ENCODE results near the gene MRPS15.

DNA sequence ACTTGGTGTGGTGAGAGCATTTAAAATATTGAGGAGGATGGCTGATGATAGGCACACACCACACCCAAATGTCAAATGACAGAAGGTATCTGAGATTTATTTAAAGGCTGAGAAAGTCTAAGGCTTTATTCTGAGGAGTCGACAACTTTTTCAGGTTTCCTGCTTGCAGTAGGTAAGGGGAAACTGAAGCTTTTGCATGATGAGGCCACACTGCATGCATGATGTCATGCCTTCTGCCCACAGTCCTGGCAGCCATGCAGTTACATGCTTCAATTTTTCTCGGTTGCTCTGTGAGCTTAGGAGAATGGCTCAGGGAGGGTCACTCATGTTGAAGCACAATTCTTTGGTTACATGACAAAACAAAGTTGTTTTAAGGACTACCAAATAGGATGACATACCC, 20.9 kb downstream of the MRPS15 start:
- TF ChIP-seq CSDC2 (CRISPR knock-in tag; IDR thresholded peaks at IDR 0.05) (no peak), ZFP30 (CRISPR knock-in tag; IDR thresholded peaks at IDR 0.05) (no peak), RARB (CRISPR knock-in tag; IDR thresholded peaks at IDR 0.05) (no peak), ZNF565 (CRISPR knock-in tag; conservative IDR thresholded peaks at IDR 0.05; ENCODE audit: low read depth) (no peak), ZNF70 (CRISPR knock-in tag; IDR thresholded peaks at IDR 0.05) (no peak), ZC3H10 (CRISPR knock-in tag; IDR thresholded peaks at IDR 0.05) (no peak), OSR1 (CRISPR knock-in tag; IDR thresholded peaks at IDR 0.05) (no peak), SNAI2 (CRISPR knock-in tag; IDR thresholded peaks at IDR 0.05) (no peak), PPARA (CRISPR knock-in tag; IDR thresholded peaks at IDR 0.05; ENCODE audit: borderline replicate concordance) (no peak)
- TF ChIP-seq, protein P1, sequence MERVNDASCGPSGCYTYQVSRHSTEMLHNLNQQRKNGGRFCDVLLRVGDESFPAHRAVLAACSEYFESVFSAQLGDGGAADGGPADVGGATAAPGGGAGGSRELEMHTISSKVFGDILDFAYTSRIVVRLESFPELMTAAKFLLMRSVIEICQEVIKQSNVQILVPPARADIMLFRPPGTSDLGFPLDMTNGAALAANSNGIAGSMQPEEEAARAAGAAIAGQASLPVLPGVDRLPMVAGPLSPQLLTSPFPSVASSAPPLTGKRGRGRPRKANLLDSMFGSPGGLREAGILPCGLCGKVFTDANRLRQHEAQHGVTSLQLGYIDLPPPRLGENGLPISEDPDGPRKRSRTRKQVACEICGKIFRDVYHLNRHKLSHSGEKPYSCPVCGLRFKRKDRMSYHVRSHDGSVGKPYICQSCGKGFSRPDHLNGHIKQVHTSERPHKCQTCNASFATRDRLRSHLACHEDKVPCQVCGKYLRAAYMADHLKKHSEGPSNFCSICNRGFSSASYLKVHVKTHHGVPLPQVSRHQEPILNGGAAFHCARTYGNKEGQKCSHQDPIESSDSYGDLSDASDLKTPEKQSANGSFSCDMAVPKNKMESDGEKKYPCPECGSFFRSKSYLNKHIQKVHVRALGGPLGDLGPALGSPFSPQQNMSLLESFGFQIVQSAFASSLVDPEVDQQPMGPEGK (CRISPR knock-in tag; IDR thresholded peaks at IDR 0.05; ENCODE audit: borderline replicate concordance): no peak
- TF ChIP-seq, protein P2, sequence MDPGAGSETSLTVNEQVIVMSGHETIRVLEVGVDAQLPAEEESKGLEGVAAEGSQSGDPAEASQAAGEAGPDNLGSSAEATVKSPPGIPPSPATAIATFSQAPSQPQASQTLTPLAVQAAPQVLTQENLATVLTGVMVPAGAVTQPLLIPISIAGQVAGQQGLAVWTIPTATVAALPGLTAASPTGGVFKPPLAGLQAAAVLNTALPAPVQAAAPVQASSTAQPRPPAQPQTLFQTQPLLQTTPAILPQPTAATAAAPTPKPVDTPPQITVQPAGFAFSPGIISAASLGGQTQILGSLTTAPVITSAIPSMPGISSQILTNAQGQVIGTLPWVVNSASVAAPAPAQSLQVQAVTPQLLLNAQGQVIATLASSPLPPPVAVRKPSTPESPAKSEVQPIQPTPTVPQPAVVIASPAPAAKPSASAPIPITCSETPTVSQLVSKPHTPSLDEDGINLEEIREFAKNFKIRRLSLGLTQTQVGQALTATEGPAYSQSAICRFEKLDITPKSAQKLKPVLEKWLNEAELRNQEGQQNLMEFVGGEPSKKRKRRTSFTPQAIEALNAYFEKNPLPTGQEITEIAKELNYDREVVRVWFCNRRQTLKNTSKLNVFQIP (CRISPR knock-in tag; IDR thresholded peaks at IDR 0.05; ENCODE audit: borderline replicate concordance, low read depth): no peak

Measured in SK-N-SH treated with all-trans-retinoic acid at 6 μM for 48 hours (cell line).